ENCODE measurements around the gene VWA2.

VWA2 gene

DNA sequence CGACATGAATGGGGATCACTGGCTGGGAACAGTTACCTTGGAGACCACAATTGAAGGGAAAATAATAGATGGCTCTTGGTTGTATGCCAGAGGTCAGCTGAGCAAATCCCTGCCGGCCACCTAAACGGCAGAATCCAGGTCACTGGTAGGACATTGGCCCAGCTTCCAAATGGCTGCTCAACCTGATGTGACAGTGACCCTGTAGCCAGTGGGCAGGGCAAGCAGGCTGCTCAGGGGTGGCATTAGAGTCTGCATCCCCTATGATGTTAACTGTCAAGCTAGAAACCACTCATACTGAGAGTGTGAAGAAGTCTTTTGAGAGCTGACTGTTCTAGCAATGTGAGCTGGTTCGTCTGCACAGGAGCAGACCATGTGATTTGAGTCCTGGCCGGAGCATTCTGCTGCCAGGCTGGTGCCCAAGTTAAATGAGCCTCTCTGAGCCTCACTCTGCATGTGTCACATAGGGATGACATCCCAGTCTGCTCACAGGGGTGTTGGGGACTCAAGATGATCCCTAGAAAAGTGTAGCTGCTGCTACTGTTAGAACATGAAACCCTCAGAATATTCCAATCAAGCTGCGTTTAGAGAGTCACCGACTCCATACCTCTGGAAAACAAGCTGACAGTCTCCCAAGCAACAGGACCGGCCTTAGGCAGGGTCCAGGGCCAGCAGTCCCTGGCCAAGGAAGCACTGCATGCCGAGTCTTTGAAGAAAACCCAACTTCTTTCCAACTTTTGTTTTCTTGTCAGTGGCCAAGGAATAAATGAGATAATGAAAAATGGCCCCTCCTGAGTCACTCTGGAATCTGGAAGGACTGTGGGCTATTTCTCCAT, 69.7 kb downstream of the VWA2 start:
- DNase-seq (ENCODE audit: low read depth): peak; percentile 61
- H3K4me3 ChIP-seq (ENCODE audit: control insufficient read depth, low read depth, low read length): no peak overlapping the region
- TF ChIP-seq, protein P1, sequence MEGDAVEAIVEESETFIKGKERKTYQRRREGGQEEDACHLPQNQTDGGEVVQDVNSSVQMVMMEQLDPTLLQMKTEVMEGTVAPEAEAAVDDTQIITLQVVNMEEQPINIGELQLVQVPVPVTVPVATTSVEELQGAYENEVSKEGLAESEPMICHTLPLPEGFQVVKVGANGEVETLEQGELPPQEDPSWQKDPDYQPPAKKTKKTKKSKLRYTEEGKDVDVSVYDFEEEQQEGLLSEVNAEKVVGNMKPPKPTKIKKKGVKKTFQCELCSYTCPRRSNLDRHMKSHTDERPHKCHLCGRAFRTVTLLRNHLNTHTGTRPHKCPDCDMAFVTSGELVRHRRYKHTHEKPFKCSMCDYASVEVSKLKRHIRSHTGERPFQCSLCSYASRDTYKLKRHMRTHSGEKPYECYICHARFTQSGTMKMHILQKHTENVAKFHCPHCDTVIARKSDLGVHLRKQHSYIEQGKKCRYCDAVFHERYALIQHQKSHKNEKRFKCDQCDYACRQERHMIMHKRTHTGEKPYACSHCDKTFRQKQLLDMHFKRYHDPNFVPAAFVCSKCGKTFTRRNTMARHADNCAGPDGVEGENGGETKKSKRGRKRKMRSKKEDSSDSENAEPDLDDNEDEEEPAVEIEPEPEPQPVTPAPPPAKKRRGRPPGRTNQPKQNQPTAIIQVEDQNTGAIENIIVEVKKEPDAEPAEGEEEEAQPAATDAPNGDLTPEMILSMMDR (conservative IDR thresholded peaks at IDR 0.05; ENCODE audit: control insufficient read depth, insufficient read depth, low read depth, low read length): no peak

DNA sequence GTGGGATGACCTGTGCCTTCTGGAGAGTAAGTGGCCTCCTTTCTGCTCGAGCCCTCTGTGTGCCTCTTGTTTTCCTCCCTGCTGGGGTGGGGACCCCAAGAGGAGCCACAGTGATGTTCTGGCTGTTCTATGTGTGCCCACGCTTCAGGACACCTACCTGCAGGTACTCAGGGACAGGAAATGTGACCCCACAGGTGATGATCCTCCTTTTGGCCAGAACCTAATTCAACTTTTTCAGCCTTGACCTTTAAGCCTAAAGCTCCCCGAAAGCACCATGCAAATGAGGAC, 70.3 kb downstream of the VWA2 start:
- no peak overlapping the region for H3K4me3 ChIP-seq (ENCODE audit: control insufficient read depth, low read depth, low read length)
- no peak for DNase-seq (ENCODE audit: low read depth)
- TF ChIP-seq, protein P1 (conservative IDR thresholded peaks at IDR 0.05; ENCODE audit: control insufficient read depth, insufficient read depth, low read depth, low read length): no peak

DNA sequence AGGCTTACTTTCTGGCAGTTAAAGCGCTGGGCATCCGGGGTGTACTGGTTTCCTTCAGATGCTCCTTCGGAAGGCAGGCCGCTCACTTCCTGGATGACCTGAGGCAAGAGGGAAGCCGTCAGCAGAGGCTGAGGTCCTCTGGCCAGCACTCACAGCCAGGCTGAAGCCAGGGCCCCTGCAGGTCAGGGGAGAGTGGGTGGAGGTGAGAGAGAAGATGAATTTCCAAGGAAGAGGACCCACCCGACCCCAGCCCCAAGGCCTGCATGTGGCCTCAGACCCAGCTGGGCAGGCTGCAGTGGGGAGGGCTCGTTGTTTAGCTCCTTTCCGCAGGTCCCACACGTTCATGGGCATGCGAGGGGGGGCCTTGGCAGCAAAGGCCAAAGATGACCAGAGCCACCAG, 71.3 kb downstream of the VWA2 start:
- no peak overlapping the region for H3K4me3 ChIP-seq (ENCODE audit: control insufficient read depth, low read depth, low read length)
- TF ChIP-seq, protein P1 (conservative IDR thresholded peaks at IDR 0.05; ENCODE audit: control insufficient read depth, insufficient read depth, low read depth, low read length): no peak
- no peak for DNase-seq (ENCODE audit: low read depth)

DNA sequence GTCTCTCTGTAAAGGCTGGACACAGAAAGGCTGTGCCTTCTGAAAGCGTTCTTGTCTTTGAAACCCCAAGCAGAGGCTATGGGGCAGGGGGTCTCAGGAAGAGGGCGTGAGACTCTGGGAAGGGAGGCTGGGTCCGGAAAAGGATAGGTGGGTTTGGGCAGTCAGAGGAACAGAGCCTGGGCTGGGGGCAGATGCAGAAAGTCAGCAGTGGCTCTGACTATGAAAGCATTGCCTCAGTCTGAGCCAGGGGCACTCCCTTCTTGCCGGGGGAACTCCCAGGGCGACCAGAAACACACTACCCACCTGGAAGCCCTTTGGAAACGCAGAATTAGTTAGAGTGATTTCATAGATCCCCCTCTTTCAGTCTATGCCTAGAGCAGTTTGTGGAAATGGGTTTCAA, 72.0 kb downstream of the VWA2 start:
- DNase-seq (ENCODE audit: low read depth): no peak
- TF ChIP-seq, protein P1 (conservative IDR thresholded peaks at IDR 0.05; ENCODE audit: control insufficient read depth, insufficient read depth, low read depth, low read length): no peak
- no peak overlapping the region for H3K4me3 ChIP-seq (ENCODE audit: control insufficient read depth, low read depth, low read length)

DNA sequence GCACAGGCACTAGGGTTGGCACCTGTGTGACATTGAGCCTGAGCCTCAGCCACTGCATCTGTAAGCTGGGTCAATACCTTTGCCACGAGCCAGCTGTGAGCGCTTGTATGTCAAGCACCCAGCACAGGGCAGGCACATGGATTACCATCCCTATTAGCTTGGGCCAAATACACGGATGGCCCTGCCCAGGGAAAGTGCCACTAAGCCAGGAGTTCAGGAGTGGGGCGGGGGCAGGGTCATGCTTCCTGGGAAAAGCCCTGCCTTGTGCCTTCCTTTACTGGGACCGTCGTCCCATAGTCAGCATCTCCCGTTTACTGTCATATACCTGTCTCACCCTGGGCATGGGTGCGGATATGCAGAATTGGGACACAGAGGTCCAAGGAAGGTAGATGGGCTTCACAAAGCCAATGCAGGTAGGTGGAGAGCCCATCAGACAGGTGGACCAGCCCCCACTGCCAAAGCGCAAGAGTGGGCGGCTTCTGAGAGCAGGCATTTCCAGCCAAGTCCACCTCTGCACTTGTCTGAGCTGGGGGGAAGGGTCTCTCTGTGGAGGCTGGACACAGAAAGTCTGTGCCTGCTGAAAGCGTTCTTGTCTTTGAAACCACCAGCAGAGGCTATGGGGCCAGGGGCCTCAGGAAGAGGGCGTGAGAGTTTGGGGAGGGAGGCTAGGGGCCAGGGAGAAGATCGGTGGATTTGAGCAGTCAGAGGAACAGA, 72.6 kb downstream of the VWA2 start:
- no peak for DNase-seq (ENCODE audit: low read depth)
- H3K4me3 ChIP-seq (ENCODE audit: control insufficient read depth, low read depth, low read length): no peak overlapping the region
- TF ChIP-seq, protein P1 (conservative IDR thresholded peaks at IDR 0.05; ENCODE audit: control insufficient read depth, insufficient read depth, low read depth, low read length): no peak

DNA sequence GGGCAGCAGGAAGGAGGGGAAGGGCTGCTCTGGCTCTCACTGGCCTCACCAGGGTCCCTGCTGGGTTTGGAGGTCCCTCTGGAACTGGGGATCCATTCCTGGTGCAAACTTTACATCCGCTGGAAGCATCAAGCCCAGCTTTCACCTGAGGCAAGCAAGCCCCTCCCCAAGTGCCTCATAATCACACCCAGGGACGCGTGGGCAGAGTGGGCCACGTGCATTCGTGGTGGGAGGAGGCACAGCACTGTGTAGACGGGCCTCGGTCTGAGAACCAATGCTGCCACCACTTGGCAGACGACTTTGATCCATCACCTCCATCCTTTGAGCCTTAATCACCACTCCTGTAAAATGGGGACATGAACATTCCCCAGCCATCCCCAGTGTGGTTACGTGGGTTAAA, 74.1 kb downstream of the VWA2 start:
- no peak for DNase-seq (ENCODE audit: low read depth)
- TF ChIP-seq, protein P1 (conservative IDR thresholded peaks at IDR 0.05; ENCODE audit: control insufficient read depth, insufficient read depth, low read depth, low read length): no peak
- no peak overlapping the region for H3K4me3 ChIP-seq (ENCODE audit: control insufficient read depth, low read depth, low read length)
